HepG2 (cell line): ENCODE results near the gene GCM1. TPM values are rescaled to one million over a fixed set of nuclear protein-coding genes. Genes with fewer than 3 reads are reported as not detected.

Experiments used
- ATAC-seq: fragments of 200-7000 bp; cut with Tn5 transposase; 3 replicates; pipeline ENCODE4 v1.9.1; 2020; ENCODE audit warnings: mild to moderate bottlenecking, moderate library complexity
- BruUV-seq: library from RNA; stranded (reverse); fragments of 400-500 nt; replicated peaks from 2 replicates; lab custom pipeline; 2021; lab: Mats Ljungman, UMichigan
- CTCF ChIA-PET: fragments of 300-600 bp; formaldehyde crosslinking; extraction: SDS; loops from one replicate; lab custom pipeline; 2021; ENCODE audit warnings: low total read pairs, inconsistent platforms, low intra/inter-chr PET ratio; lab: Yijun Ruan, JAX
- POLR2A ChIA-PET: fragments of 350-600 bp; sonication (Branson Sonifier 250); formaldehyde crosslinking; loops from one replicate; lab custom pipeline; 2020; ENCODE audit warnings: antibody characterized with exemption, inconsistent platforms; lab: Yijun Ruan, JAX
- DNase-seq: peaks from one replicate; pipeline ENCODE4 v3.0.0-alpha.2; 2015; ENCODE audit warnings: low spot score
- FAIRE-seq: peaks from 3 replicates; lab custom pipeline; 2011; peaks lifted over from hg19 to GRCh38; lab: Jason Lieb, UNC
- H2AFZ ChIP-seq: one replicate; pipeline ENCODE4 v1.6.1; 2011; ENCODE audit warnings: low read length, inconsistent platforms
- H3K27ac ChIP-seq: fragments of 300-600 bp; 3 replicates; pipeline ENCODE4 v1.8.0; 2011; ENCODE audit warnings: mixed run types, mild to moderate bottlenecking, mixed read lengths, low read length, inconsistent platforms; ENCODE audit not compliant: insufficient read depth; ENCODE audit errors: extremely low read length
- H3K27me3 ChIP-seq, 2 experiments: fragments of 200-600 bp in 1 of 2; 2 replicates in 1 of 2; 3 replicates in 1 of 2; pipeline versions ENCODE4 v1.6.0 to v1.8.0; 2011; ENCODE audit warnings: low read length in 2 of 2, mild to moderate bottlenecking in 2 of 2, moderate library complexity in 2 of 2, inconsistent platforms in 1 of 2; ENCODE audit not compliant: insufficient read depth in 2 of 2, control insufficient read depth in 1 of 2
- H3K36me3 ChIP-seq, 2 experiments: fragments of 200-600 bp in 1 of 2; replicated peaks in 1 of 2; 2 replicates in 1 of 2; 3 replicates in 1 of 2; pipeline versions ENCODE4 v1.5.1 to v1.8.0; 2011; ENCODE audit warnings: low read length in 2 of 2, inconsistent platforms in 1 of 2; ENCODE audit not compliant: insufficient read depth in 2 of 2, control insufficient read depth in 1 of 2
- H3K4me1 ChIP-seq: 2 replicates; pipeline ENCODE4 v1.5.1; 2012; ENCODE audit warnings: low read length, inconsistent platforms; ENCODE audit not compliant: insufficient read depth
- H3K4me2 ChIP-seq: 2 replicates; pipeline ENCODE4 v1.6.0; 2011; ENCODE audit warnings: low read depth, low read length, inconsistent platforms
- H3K4me3 ChIP-seq, 3 experiments: fragments of 200-600 bp in 1 of 3; sonication (generic), shearing (Covaris generic) in 1 of 3; replicated peaks in 1 of 3; 2 replicates each; pipeline ENCODE4 v1.5.1; 2011 to 2016; ENCODE audit warnings: low read length in 3 of 3, inconsistent platforms in 2 of 3, low read depth in 2 of 3, mild to moderate bottlenecking in 2 of 3, control low read depth in 1 of 3, mixed read lengths in 1 of 3; ENCODE audit not compliant: insufficient read depth in 1 of 3
- H3K79me2 ChIP-seq: one replicate; pipeline ENCODE4 v1.6.1; 2011; ENCODE audit warnings: low read length, inconsistent platforms; ENCODE audit not compliant: insufficient read depth
- H3K9ac ChIP-seq: 2 replicates; pipeline ENCODE4 v1.6.0; 2011; ENCODE audit warnings: mild to moderate bottlenecking, low read depth, low read length, inconsistent platforms; ENCODE audit not compliant: insufficient read depth
- H3K9me3 ChIP-seq: 2 replicates; pipeline ENCODE4 v1.5.1; 2012; ENCODE audit warnings: mild to moderate bottlenecking, low read length
- H4K20me1 ChIP-seq: 2 replicates; pipeline ENCODE4 v1.6.0; 2011; ENCODE audit warnings: inconsistent platforms, mild to moderate bottlenecking, low read length, moderate library complexity; ENCODE audit not compliant: insufficient read depth
- BCL6 ChIP-seq: IDR thresholded peaks from 2 replicates; pipeline ENCODE4 v1.6.1; 2016; ENCODE audit warnings: missing genetic modification reagents, missing compliant biosample characterization
- MED1 ChIP-seq: sonication (generic); formaldehyde crosslinking; IDR thresholded peaks from 2 replicates; pipeline ENCODE4 v1.4.0; 2020; ENCODE audit warnings: missing genetic modification reagents
- MED13 ChIP-seq: sonication (generic); formaldehyde crosslinking; IDR thresholded peaks from 2 replicates; pipeline ENCODE4 v1.5.0; 2020; ENCODE audit warnings: missing genetic modification reagents
- MIER2 ChIP-seq: IDR thresholded peaks from 2 replicates; pipeline ENCODE4 v1.6.1; 2016; ENCODE audit warnings: missing biosample characterization, missing genetic modification reagents
- NR2C2 ChIP-seq: sonication (generic); formaldehyde crosslinking; IDR thresholded peaks from 2 replicates; pipeline ENCODE4 v1.4.0; 2020; ENCODE audit warnings: missing genetic modification reagents, mild to moderate bottlenecking, moderate library complexity, borderline replicate concordance
- SALL1 ChIP-seq: sonication (generic); formaldehyde crosslinking; IDR thresholded peaks from 2 replicates; pipeline ENCODE4 v1.8.0; 2022; ENCODE audit warnings: mild to moderate bottlenecking, missing genetic modification reagents
- SAP130 ChIP-seq: IDR thresholded peaks from 2 replicates; pipeline ENCODE4 v1.6.1; 2016; ENCODE audit warnings: low read depth
- WGBS: methylation state at CpG from one replicate; pipeline ENCODE4 v1.1.6; 2017; ENCODE audit warnings: low lambda C conversion rate; 5-methylcytosine and 5-hydroxymethylcytosine counted together
- in situ Hi-C: cut with HindIII; loops from 2 replicates; pipeline ENCODE4 v1.10.0; 2017; ENCODE audit warnings: low pct_unique_long_range_greater_than_20kb; ENCODE audit not compliant: extremely low pct_ligation_motif_present
- intact Hi-C: fragments of 100-400 bp; cut with micrococcal nuclease; formaldehyde crosslinking; loops from one replicate; pipeline ENCODE4 v1.10.0; 2022; ENCODE audit not compliant: unreplicated experiment
- polyA plus RNA-seq, 8 experiments: library from polyadenylated mRNA; depleted of rRNA in 3 of 8; stranded (reverse) in 7 of 8; unstranded in 1 of 8; fragments of >200 nt; fragmentation: Illumina TruSeq in 4 of 8; extraction: Trizol in 4 of 8; gene quantifications; 2 replicates each; pipeline versions ENCODE4 v1.2.1 to v1.2.3, GENCODE V29; 2011 to 2016; ENCODE audit warnings: low read depth in 4 of 8, missing spikeins in 1 of 8, mixed read lengths in 1 of 8; ENCODE audit not compliant: insufficient read depth in 1 of 8
- total RNA-seq, 5 experiments: library from RNA; depleted of rRNA; stranded (reverse); fragments of >200 nt; fragmentation: Illumina TruSeq; extraction: Trizol; gene quantifications; 2 replicates each; pipeline ENCODE4 v1.2.3, GENCODE V29; 2016; ENCODE audit warnings: low read depth in 1 of 5
- TF ChIP-seq, protein P1 (sequence below): sonication (generic); formaldehyde crosslinking; IDR thresholded peaks from 2 replicates; pipeline ENCODE4 v1.5.1; 2020; ENCODE audit warnings: missing genetic modification reagents, mild to moderate bottlenecking, borderline replicate concordance

The GCM1 gene
- total and polyA plus RNA-seq, 2 of the 13 experiments (the other 11 are each of a cell fraction or from before 2014, with no cell fraction given), result 0.04 to 0.13 TPM

DNA sequence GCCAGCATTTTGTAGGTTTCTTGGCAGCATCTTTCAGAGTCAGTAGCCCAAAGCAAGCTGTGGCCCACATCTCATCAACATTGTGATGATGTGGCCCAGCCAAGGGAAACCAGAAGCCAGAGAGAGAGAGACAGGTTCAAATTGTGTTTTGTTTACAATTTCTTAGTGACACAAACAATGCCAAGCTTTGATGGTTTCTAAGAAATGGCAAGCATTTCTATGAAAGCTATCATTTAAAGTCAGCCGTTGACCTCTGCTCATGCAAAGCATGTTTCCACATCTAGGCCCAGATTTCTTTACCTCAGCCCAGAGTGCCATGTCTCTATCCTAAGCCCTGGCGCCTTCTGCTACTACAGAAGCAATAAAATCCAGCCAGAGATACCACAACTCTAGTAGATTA is 32.9 kb downstream of the GCM1 start:
- no peak for FAIRE-seq
- H3K27me3 ChIP-seq, result no peaks in the 10 kb centered on the region
- no peak overlapping the region for H3K27ac ChIP-seq
- H4K20me1 ChIP-seq, result no peaks in the 10 kb centered on the region
- intact Hi-C loops, result loop anchor here (10.0 kb wide), 1 partner anchor 189 kb away; no protein-coding TSS in a partner anchor
- TF ChIP-seq MED13 (CRISPR knock-in tag), result no peak
- no peak for TF ChIP-seq MIER2
- TF ChIP-seq NR2C2 (CRISPR knock-in tag), result no peak
- TF ChIP-seq, protein P1, sequence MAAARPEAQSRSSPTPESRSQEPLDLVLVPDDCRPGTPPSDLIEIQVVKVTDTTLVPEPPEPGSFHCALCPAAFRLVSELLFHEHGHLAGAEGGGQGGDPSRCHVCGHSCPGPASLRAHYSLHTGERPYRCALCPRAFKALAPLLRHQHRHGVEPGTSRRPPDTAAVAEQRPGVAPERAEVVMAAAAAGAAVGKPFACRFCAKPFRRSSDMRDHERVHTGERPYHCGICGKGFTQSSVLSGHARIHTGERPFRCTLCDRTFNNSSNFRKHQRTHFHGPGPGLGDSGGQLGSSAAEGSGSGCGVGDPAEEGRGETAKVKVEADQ (CRISPR knock-in tag), result no peak
- peak; percentile 71 for TF ChIP-seq BCL6 (CRISPR knock-in tag)
- TF ChIP-seq SALL1 (CRISPR knock-in tag), result no peak
- no peak for TF ChIP-seq SAP130 (CRISPR knock-in tag)
- no peaks in the 10 kb centered on the region for H3K79me2 ChIP-seq
- no peak overlapping the region for H2AFZ ChIP-seq
- in situ Hi-C loops, result no loop called here
- 77% methylated on average over 2 of the region's 2 CpGs for WGBS
- no peak overlapping the region for H3K9ac ChIP-seq
- H3K4me2 ChIP-seq, result no peak overlapping the region
- H3K4me3 ChIP-seq, result no peak overlapping the region
- ATAC-seq, result no peak
- ChIA-PET POLR2A (no interaction called here), CTCF (no interaction called here)
- no peak for DNase-seq
- peaks cover 82% of the 10 kb centered on the region for H3K4me1 ChIP-seq
- no peaks in the 10 kb centered on the region for H3K36me3 ChIP-seq
- BruUV-seq, result no TSS peak
- peaks cover 9% of the 10 kb centered on the region; the same call in 1 of the 2 replicates for H3K9me3 ChIP-seq

GRCh38 chr6:53115113-53115512 is 33.5 kb downstream of the GCM1 start:
- no peak for ATAC-seq
- intact Hi-C loops (loop anchor here (10.0 kb wide), 1 partner anchor 190 kb away; no protein-coding TSS in a partner anchor), in situ Hi-C loops (no loop called here)
- no peak for TF ChIP-seq MED1 (CRISPR knock-in tag)
- FAIRE-seq, result no peak
- H3K36me3 ChIP-seq, result no peaks in the 10 kb centered on the region
- WGBS, result 96% methylated on average over 1 of the region's 1 CpG
- no peak overlapping the region for H3K9ac ChIP-seq
- ChIA-PET CTCF (no interaction called here), POLR2A (no interaction called here)
- no peak overlapping the region for H3K4me2 ChIP-seq
- no peaks in the 10 kb centered on the region for H3K27me3 ChIP-seq
- no peaks in the 10 kb centered on the region for H3K79me2 ChIP-seq
- no peaks in the 10 kb centered on the region for H4K20me1 ChIP-seq
- H2AFZ ChIP-seq, result no peak overlapping the region
- H3K4me3 ChIP-seq, result no peak overlapping the region
- no peak overlapping the region for H3K27ac ChIP-seq
- DNase-seq, result no peak
- H3K4me1 ChIP-seq, result peaks cover 77% of the 10 kb centered on the region
- no TSS peak for BruUV-seq
- H3K9me3 ChIP-seq, result peaks cover 9% of the 10 kb centered on the region; the same call in 1 of the 2 replicates
